OCI-LY1 (cell line): ENCODE data around the gene TXNDC2.
"Not testable (repeated sequence)": the region's sequence is repeated elsewhere in the genome, so short reads cannot be mapped to it uniquely, and the experiment has no call there.

Source experiments
- H2AFZ ChIP-seq: fragments of 200-600 bp; sonication (generic), shearing (Covaris generic); 2 replicates; pipeline ENCODE4 v1.6.0; 2014; ENCODE audit warnings: antibody characterized with exemption, mild to moderate bottlenecking, low read length
- H3F3A ChIP-seq: fragments of 200-600 bp; sonication (generic), shearing (Covaris generic); 2 replicates; pipeline ENCODE4 v1.6.0; 2014; ENCODE audit warnings: mild to moderate bottlenecking, antibody characterized with exemption, low read length, moderate library complexity; ENCODE audit not compliant: insufficient read depth
- H3K27ac ChIP-seq: fragments of 200-600 bp; sonication (generic); 2 replicates; pipeline ENCODE4 v1.5.1; 2014; ENCODE audit warnings: low read length, mixed run types, mild to moderate bottlenecking, low read depth; ENCODE audit not compliant: poor library complexity, severe bottlenecking
- H3K27me3 ChIP-seq: fragments of 200-600 bp; sonication (generic); 2 replicates; pipeline ENCODE4 v1.6.0; 2014; ENCODE audit warnings: antibody characterized with exemption, mild to moderate bottlenecking, low read length, moderate library complexity; ENCODE audit not compliant: insufficient read depth
- H3K36me3 ChIP-seq: fragments of 200-600 bp; sonication (generic); 2 replicates; pipeline ENCODE4 v1.6.1; 2014; ENCODE audit warnings: mild to moderate bottlenecking, antibody characterized with exemption, low read length, moderate library complexity, mixed read lengths; ENCODE audit not compliant: insufficient read depth
- H3K4me1 ChIP-seq: fragments of 200-600 bp; sonication (generic); 2 replicates; pipeline ENCODE4 v1.5.1; 2014; ENCODE audit warnings: mild to moderate bottlenecking, low read length, moderate library complexity; ENCODE audit not compliant: insufficient read depth, severe bottlenecking
- H3K4me2 ChIP-seq: fragments of 200-600 bp; sonication (generic), shearing (Covaris generic); 2 replicates; pipeline ENCODE4 v1.6.1; 2014; ENCODE audit warnings: low read length
- H3K4me3 ChIP-seq: fragments of 200-600 bp; sonication (generic); 2 replicates; pipeline ENCODE4 v1.5.1; 2014; ENCODE audit warnings: low read length, low read depth, mild to moderate bottlenecking, mixed read lengths; ENCODE audit not compliant: poor library complexity, severe bottlenecking
- H3K79me2 ChIP-seq: fragments of 200-600 bp; shearing (Covaris generic); 2 replicates; pipeline ENCODE4 v1.6.1; 2016; ENCODE audit warnings: mixed run types, low read length, mixed read lengths; ENCODE audit not compliant: insufficient read depth
- H3K9ac ChIP-seq: fragments of 200-600 bp; sonication (generic), shearing (Covaris generic); 2 replicates; pipeline ENCODE4 v1.6.1; 2014; ENCODE audit warnings: mild to moderate bottlenecking, low read length, mixed read lengths
- H3K9me2 ChIP-seq: fragments of 200-600 bp; sonication (generic), shearing (Covaris generic); 2 replicates; pipeline ENCODE4 v1.6.1; 2014; ENCODE audit warnings: low read depth, mild to moderate bottlenecking, low read length, mixed read lengths
- H3K9me3 ChIP-seq: fragments of 200-600 bp; shearing (Covaris generic); 2 replicates; pipeline ENCODE4 v1.6.1; 2014; ENCODE audit warnings: low read length, mixed read lengths
- H4K20me1 ChIP-seq: fragments of 200-600 bp; sonication (generic), shearing (Covaris generic); 2 replicates; pipeline ENCODE4 v1.6.0; 2016; ENCODE audit warnings: mild to moderate bottlenecking, low read length; ENCODE audit not compliant: insufficient read depth
- EZH2 ChIP-seq: fragments of 200-600 bp; sonication (generic), shearing (Covaris generic); IDR thresholded peaks from 2 replicates; pipeline ENCODE4 v1.8.0; 2017; ENCODE audit warnings: borderline replicate concordance, mixed run types, mild to moderate bottlenecking, antibody characterized with exemption, low read length, moderate library complexity, mixed read lengths
- TF ChIP-seq, protein P1 (sequence below): fragments of 200-600 bp; sonication (generic), shearing (Covaris generic); IDR thresholded peaks from 2 replicates; pipeline ENCODE4 v1.5.1; 2017; ENCODE audit warnings: mild to moderate bottlenecking, antibody characterized with exemption, low read length, moderate library complexity, mixed read lengths

TXNDC2 gene

DNA sequence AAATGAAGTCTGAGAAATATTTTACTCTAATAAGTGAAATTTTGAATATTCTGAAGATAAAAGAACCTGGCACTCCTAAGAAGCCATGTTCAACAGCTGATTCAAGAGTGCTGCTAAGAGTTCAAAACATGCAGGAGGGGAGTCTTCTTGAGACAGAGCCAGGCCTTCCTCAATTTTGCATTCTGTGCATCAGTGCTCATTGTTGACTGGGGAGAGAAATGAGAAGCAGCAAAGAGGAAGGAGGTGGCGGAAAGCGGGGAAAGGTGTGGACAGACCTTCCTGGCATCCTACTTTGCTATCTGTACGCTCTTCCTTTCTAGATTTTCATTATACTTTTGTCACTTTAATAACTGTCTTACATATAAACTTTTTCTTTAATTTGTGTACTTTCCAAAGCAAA lies 29.7 kb upstream of the TXNDC2 start:
- no peaks in the 10 kb centered on the region for H3K27me3 ChIP-seq
- no peaks in the 10 kb centered on the region for H3K9me3 ChIP-seq
- no peak overlapping the region for H3K4me2 ChIP-seq
- H3K27ac ChIP-seq: no peak overlapping the region
- no peak overlapping the region for H2AFZ ChIP-seq
- no peaks in the 10 kb centered on the region for H3K79me2 ChIP-seq
- H3K9me2 ChIP-seq: no peaks in the 10 kb centered on the region
- no peak for TF ChIP-seq EZH2
- TF ChIP-seq, protein P1, sequence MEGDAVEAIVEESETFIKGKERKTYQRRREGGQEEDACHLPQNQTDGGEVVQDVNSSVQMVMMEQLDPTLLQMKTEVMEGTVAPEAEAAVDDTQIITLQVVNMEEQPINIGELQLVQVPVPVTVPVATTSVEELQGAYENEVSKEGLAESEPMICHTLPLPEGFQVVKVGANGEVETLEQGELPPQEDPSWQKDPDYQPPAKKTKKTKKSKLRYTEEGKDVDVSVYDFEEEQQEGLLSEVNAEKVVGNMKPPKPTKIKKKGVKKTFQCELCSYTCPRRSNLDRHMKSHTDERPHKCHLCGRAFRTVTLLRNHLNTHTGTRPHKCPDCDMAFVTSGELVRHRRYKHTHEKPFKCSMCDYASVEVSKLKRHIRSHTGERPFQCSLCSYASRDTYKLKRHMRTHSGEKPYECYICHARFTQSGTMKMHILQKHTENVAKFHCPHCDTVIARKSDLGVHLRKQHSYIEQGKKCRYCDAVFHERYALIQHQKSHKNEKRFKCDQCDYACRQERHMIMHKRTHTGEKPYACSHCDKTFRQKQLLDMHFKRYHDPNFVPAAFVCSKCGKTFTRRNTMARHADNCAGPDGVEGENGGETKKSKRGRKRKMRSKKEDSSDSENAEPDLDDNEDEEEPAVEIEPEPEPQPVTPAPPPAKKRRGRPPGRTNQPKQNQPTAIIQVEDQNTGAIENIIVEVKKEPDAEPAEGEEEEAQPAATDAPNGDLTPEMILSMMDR: no peak
- H4K20me1 ChIP-seq: no peaks in the 10 kb centered on the region
- no peaks in the 10 kb centered on the region for H3K36me3 ChIP-seq
- no peaks in the 10 kb centered on the region for H3F3A ChIP-seq
- no peak overlapping the region for H3K4me3 ChIP-seq
- H3K4me1 ChIP-seq: no peaks in the 10 kb centered on the region
- no peak overlapping the region for H3K9ac ChIP-seq

DNA sequence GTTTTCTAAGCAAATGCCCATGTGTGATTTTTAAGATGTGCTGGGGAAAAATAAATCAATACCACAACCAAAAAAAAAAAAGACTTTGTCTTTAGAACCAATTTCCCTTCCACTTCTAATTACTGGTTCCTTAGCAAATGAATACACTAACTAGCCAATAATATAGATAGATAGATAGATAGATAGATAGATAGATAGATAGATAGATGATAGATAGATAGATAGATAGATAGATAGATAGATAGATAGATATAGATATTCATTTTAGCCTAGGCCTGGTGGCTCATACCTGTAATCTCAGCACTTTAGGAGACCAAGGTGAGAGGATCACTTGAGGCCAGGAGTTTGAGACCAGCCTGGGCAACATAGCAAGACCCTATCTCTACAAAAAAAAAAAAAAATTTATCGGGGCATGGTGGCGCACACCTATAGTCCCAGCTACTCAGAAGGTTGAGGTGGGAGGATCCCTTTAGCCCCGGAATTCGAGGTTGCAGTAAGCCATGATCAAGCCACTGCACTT lies 28.2 kb upstream of the TXNDC2 start:
- H3K27ac ChIP-seq, H3K79me2 ChIP-seq, H4K20me1 ChIP-seq, H3F3A ChIP-seq, H3K36me3 ChIP-seq, H3K27me3 ChIP-seq, H3K4me1 ChIP-seq, H3K9ac ChIP-seq, H3K9me3 ChIP-seq, H3K9me2 ChIP-seq, H3K4me3 ChIP-seq, H3K4me2 ChIP-seq, H2AFZ ChIP-seq: not testable (repeated sequence)

DNA sequence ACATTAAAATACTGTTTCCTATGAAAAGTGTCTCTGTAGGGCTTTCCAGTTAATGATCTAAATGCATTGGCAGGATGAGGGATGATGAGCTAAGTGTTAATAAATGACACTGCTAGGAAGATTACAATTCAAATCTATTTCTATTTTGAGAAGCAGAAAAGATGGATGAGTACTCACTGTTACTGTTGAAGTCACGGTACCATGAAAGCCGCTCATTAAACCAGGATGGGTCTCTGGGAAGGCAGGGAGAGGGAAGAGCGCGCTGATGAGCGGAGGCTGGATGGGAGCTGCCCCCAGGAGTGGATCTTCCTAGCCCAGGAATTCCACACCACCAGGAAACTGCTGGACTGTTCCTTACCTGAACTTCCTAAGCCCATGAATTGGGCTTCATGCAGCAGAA lies 27.1 kb upstream of the TXNDC2 start:
- Histone ChIP-seq H3F3A (no peaks in the 10 kb centered on the region), H3K36me3 (no peaks in the 10 kb centered on the region), H2AFZ (no peak overlapping the region), H3K9me2 (no peaks in the 10 kb centered on the region), H3K4me3 (no peak overlapping the region), H3K79me2 (no peaks in the 10 kb centered on the region), H3K4me2 (no peak overlapping the region), H3K27ac (no peak overlapping the region), H4K20me1 (no peaks in the 10 kb centered on the region), H3K9me3 (no peaks in the 10 kb centered on the region), H3K9ac (no peak overlapping the region), H3K4me1 (no peaks in the 10 kb centered on the region), H3K27me3 (peaks cover 5% of the 10 kb centered on the region; the same call in 1 of the 2 replicates)
- TF ChIP-seq, protein P1: no peak
- TF ChIP-seq EZH2: no peak

DNA sequence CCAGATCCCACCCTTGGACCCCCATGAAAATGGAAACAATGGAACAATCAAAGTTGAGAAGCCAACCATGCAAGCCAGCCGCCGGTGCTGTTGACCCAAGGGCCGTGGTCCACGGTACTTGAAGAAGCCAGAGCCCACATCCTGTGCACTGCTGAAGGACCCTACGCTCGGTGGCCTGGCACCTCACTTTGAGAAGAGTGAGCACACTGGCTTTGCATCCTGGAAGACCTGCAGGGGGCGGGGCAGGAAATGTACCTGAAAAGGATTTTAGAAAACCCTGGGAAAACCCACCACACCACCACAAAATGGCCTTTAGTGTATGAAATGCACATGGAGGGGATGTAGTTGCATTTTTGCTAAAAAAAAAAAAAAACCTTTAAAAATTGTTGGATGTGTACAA lies 26.5 kb upstream of the TXNDC2 start:
- no peaks in the 10 kb centered on the region for H3K36me3 ChIP-seq
- no peaks in the 10 kb centered on the region for H3K4me1 ChIP-seq

More for the DNA sequence above, 26.5 kb upstream of the TXNDC2 start:
- H3K79me2 ChIP-seq: no peaks in the 10 kb centered on the region
- no peak overlapping the region for H2AFZ ChIP-seq
- no peak overlapping the region for H3K9ac ChIP-seq
- H3K27ac ChIP-seq: no peak overlapping the region
- H3K9me2 ChIP-seq: no peaks in the 10 kb centered on the region
- no peak overlapping the region for H3K4me3 ChIP-seq
- no peaks in the 10 kb centered on the region for H3F3A ChIP-seq
- no peak overlapping the region for H3K4me2 ChIP-seq
- H3K9me3 ChIP-seq: no peaks in the 10 kb centered on the region
- peaks cover 5% of the 10 kb centered on the region; the same call in 1 of the 2 replicates for H3K27me3 ChIP-seq
- no peaks in the 10 kb centered on the region for H4K20me1 ChIP-seq
- no peak for TF ChIP-seq EZH2
- TF ChIP-seq, protein P1: no peak
